Upper lobe of left lung (tissue), 4 donors: ENCODE results near the gene POU2F2.

Experiments
- EP300 ChIP-seq, 4 donors: sonication (generic); formaldehyde crosslinking; IDR thresholded peaks; one replicate each; pipeline ENCODE4 v1.5.1; 2017; ENCODE audit warnings: antibody characterized with exemption in 4 of 4, control low read depth in 2 of 4
- POLR2A ChIP-seq, 4 donors: fragments of 450-650 bp; IDR thresholded peaks; one replicate each; pipeline ENCODE4 v1.5.1; 2016 to 2017; ENCODE audit warnings: antibody characterized with exemption in 4 of 4, mild to moderate bottlenecking in 2 of 4
- POLR2AphosphoS5 ChIP-seq, 2 donors: sonication (generic); formaldehyde crosslinking; IDR thresholded peaks; one replicate each; pipeline ENCODE4 v1.5.1; 2017; ENCODE audit warnings: antibody characterized with exemption in 2 of 2
- TF ChIP-seq, protein P1 (sequence below), 6 experiments: fragments of 450-650 bp in 4 of 6; fragments of 200-600 bp in 2 of 6; sonication (generic) in 2 of 6; IDR thresholded peaks; one replicate each; pipeline ENCODE4 v1.5.1; 2016 to 2019; ENCODE audit warnings: antibody characterized with exemption in 6 of 6

DNA sequence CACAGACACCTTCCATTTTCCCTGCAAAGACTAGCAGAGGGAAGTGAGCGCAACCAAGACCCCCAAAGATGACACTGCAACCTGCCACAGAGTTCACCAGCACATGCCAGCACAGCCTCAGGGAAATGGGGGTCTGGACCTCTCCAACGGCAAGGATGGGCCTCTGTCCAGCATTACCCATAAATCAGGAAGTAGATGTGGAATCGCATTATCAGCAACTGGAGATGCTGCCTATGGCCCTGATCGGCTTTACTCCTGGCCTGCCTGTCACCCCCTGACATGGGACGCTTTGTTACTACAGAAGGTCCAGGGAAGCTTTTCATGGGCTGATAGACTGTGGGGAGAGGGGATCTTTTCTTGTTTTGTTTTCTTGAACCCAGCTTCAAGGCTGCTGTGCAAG, 41.4 kb upstream of the POU2F2 start:
- TF ChIP-seq, protein P1, sequence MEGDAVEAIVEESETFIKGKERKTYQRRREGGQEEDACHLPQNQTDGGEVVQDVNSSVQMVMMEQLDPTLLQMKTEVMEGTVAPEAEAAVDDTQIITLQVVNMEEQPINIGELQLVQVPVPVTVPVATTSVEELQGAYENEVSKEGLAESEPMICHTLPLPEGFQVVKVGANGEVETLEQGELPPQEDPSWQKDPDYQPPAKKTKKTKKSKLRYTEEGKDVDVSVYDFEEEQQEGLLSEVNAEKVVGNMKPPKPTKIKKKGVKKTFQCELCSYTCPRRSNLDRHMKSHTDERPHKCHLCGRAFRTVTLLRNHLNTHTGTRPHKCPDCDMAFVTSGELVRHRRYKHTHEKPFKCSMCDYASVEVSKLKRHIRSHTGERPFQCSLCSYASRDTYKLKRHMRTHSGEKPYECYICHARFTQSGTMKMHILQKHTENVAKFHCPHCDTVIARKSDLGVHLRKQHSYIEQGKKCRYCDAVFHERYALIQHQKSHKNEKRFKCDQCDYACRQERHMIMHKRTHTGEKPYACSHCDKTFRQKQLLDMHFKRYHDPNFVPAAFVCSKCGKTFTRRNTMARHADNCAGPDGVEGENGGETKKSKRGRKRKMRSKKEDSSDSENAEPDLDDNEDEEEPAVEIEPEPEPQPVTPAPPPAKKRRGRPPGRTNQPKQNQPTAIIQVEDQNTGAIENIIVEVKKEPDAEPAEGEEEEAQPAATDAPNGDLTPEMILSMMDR (IDR thresholded peaks at IDR 0.05): no peak
- TF ChIP-seq POLR2A (IDR thresholded peaks at IDR 0.05) (no peak), EP300 (IDR thresholded peaks at IDR 0.05) (no peak), POLR2AphosphoS5 (IDR thresholded peaks at IDR 0.05) (no peak)
